K562 (cell line): ENCODE measurements around the gene EXOC6. TPM values are rescaled to one million over a fixed set of nuclear protein-coding genes. Genes with fewer than 3 reads are reported as not detected.

Experiments used
- ATAC-seq: fragments of 200-7000 bp; cut with Tn5 transposase; 3 replicates; pipeline ENCODE4 v1.9.1; 2020; ENCODE audit warnings: moderate library complexity
- BruUV-seq: library from RNA; stranded (reverse); fragments of 400-500 nt; replicated peaks from 2 replicates; lab custom pipeline; 2021; lab: Mats Ljungman, UMichigan
- CTCF ChIA-PET: fragments of 300-600 bp; formaldehyde crosslinking; extraction: SDS; loops from one replicate; lab custom pipeline; 2021; ENCODE audit warnings: low intra/inter-chr PET ratio; lab: Yijun Ruan, JAX
- POLR2A ChIA-PET: fragments of 300-600, 350-650 bp; sonication (Branson Sonifier 250); formaldehyde crosslinking; extraction: SDS; loops from one replicate; lab custom pipeline; 2021; ENCODE audit warnings: antibody characterized with exemption, inconsistent platforms; lab: Yijun Ruan, JAX
- DNase-seq, 4 experiments: peaks; one replicate each; pipeline versions ENCODE4 v3.0.0 to v3.0.0-alpha.2; 2011 to 2018; ENCODE audit warnings: low spot score in 3 of 4, mixed read lengths in 3 of 4; ENCODE audit errors: extremely low read depth in 1 of 4
- FAIRE-seq: peaks from 2 replicates; lab custom pipeline; 2011; peaks lifted over from hg19 to GRCh38; lab: Jason Lieb, UNC
- H2AFZ ChIP-seq: 2 replicates; pipeline ENCODE4 v1.6.0; 2011; ENCODE audit warnings: low read depth, low read length, control low read depth, inconsistent platforms
- H3K27ac ChIP-seq: fragments of 200-600 bp; 3 replicates; pipeline ENCODE4 v1.8.0; 2011; ENCODE audit warnings: low read depth, mild to moderate bottlenecking, control low read depth, inconsistent platforms, low read length, moderate library complexity, mixed read lengths; ENCODE audit errors: extremely low read depth
- H3K27me3 ChIP-seq, 2 experiments: fragments of 300-600 bp in 1 of 2; 2 replicates in 1 of 2; 3 replicates in 1 of 2; pipeline versions ENCODE4 v1.6.0 to v1.8.0; 2011; ENCODE audit warnings: inconsistent platforms in 2 of 2, low read length in 2 of 2, mild to moderate bottlenecking in 1 of 2, mixed read lengths in 1 of 2, moderate library complexity in 1 of 2; ENCODE audit not compliant: control insufficient read depth in 2 of 2, insufficient read depth in 2 of 2
- H3K36me3 ChIP-seq: fragments of 300-600 bp; 3 replicates; pipeline ENCODE4 v1.8.0; 2011; ENCODE audit warnings: mild to moderate bottlenecking, low read length, inconsistent platforms; ENCODE audit not compliant: control insufficient read depth, insufficient read depth
- H3K4me1 ChIP-seq, 2 experiments: fragments of 200-600 bp in 1 of 2; replicated peaks in 1 of 2; 2 replicates in 1 of 2; 3 replicates in 1 of 2; pipeline versions ENCODE4 v1.5.1 to v1.8.0; 2011; ENCODE audit warnings: inconsistent platforms in 2 of 2, low read length in 2 of 2, mild to moderate bottlenecking in 1 of 2, mixed read lengths in 1 of 2, moderate library complexity in 1 of 2; ENCODE audit not compliant: control insufficient read depth in 2 of 2, insufficient read depth in 2 of 2
- H3K4me2 ChIP-seq: 2 replicates; pipeline ENCODE4 v1.6.1; 2011; ENCODE audit warnings: low read length, control low read depth, inconsistent platforms, mixed read lengths; ENCODE audit not compliant: insufficient read depth
- H3K4me3 ChIP-seq: fragments of 200-600 bp; sonication (generic), shearing (Covaris generic); 2 replicates; pipeline ENCODE4 v1.5.1; 2016; ENCODE audit warnings: control low read depth, inconsistent platforms
- H3K79me2 ChIP-seq: fragments of 200-600 bp; 3 replicates; pipeline ENCODE4 v1.8.0; 2011; ENCODE audit warnings: low read length, inconsistent platforms; ENCODE audit not compliant: control insufficient read depth, insufficient read depth
- H3K9ac ChIP-seq, 2 experiments: 2 replicates each; pipeline versions ENCODE4 v1.6.0 to v1.6.1; 2011; ENCODE audit warnings: low read depth in 2 of 2, low read length in 2 of 2, control low read depth in 1 of 2, inconsistent platforms in 1 of 2, mild to moderate bottlenecking in 1 of 2, mixed read lengths in 1 of 2; ENCODE audit not compliant: insufficient read depth in 1 of 2
- H3K9me1 ChIP-seq: one replicate; pipeline ENCODE4 v1.6.0; 2011; ENCODE audit warnings: inconsistent platforms, mild to moderate bottlenecking, low read length, moderate library complexity; ENCODE audit not compliant: control insufficient read depth, insufficient read depth
- H3K9me3 ChIP-seq: replicated peaks from 2 replicates; pipeline ENCODE4 v1.5.1; 2011; ENCODE audit warnings: low read depth, low read length, inconsistent platforms; ENCODE audit not compliant: control insufficient read depth, insufficient read depth
- H4K20me1 ChIP-seq: replicated peaks from 2 replicates; pipeline ENCODE4 v1.6.1; 2011; ENCODE audit warnings: low read length, inconsistent platforms, mixed read lengths; ENCODE audit not compliant: control insufficient read depth, insufficient read depth
- JUNB ChIP-seq: fragments of 450-650 bp; formaldehyde crosslinking; conservative IDR thresholded peaks from 2 replicates; pipeline ENCODE4 v1.4.0; 2020; ENCODE audit warnings: mild to moderate bottlenecking
- NCOA4 ChIP-seq: fragments of 450-650 bp; IDR thresholded peaks from 2 replicates; pipeline ENCODE4 v1.6.1; 2018; ENCODE audit warnings: mild to moderate bottlenecking; ENCODE audit not compliant: partially characterized antibody
- NR2C1 ChIP-seq, 2 experiments: fragments of 450-650 bp; IDR thresholded peaks; 2 replicates each; pipeline ENCODE4 v1.6.1; 2017; ENCODE audit warnings: mild to moderate bottlenecking in 2 of 2, antibody characterized with exemption in 1 of 2, inconsistent platforms in 1 of 2, missing compliant biosample characterization in 1 of 2, missing genetic modification characterization in 1 of 2
- PHF21A ChIP-seq: fragments of 450-650 bp; IDR thresholded peaks from 2 replicates; pipeline ENCODE4 v1.6.1; 2017; ENCODE audit warnings: low read depth, borderline replicate concordance
- RFX7 ChIP-seq: fragments of 250-450 bp; sonication (Bioruptor Pico); IDR thresholded peaks from 2 replicates; pipeline ENCODE4 v1.5.1; 2021; ENCODE audit warnings: mild to moderate bottlenecking
- ZZZ3 ChIP-seq: fragments of 450-650 bp; IDR thresholded peaks from 2 replicates; pipeline ENCODE4 v1.6.1; 2016; ENCODE audit warnings: antibody characterized with exemption, mild to moderate bottlenecking, moderate library complexity
- WGBS: fragments of 100-300 bp; shearing (Covaris generic); methylation state at CpG from one replicate; pipeline ENCODE4 v1.1.6; 2016; ENCODE audit warnings: low coverage, mixed read lengths; ENCODE audit not compliant: insufficient coverage; ENCODE audit errors: missing lambda C conversion rate; 5-methylcytosine and 5-hydroxymethylcytosine counted together
- in situ Hi-C: fragments of 300-500 bp; cut with MboI; formaldehyde crosslinking; loops from 4 replicates; pipeline ENCODE4 v1.15.0; 2018; ENCODE audit warnings: inconsistent platforms, mixed read lengths
- intact Hi-C: fragments of 100-400 bp; cut with micrococcal nuclease; formaldehyde crosslinking; loops from 2 replicates; pipeline ENCODE4 v1.14.2; 2022
- polyA plus RNA-seq, 8 experiments: library from polyadenylated mRNA; depleted of rRNA in 4 of 8; stranded (reverse) in 5 of 8; unstranded in 3 of 8; fragments of >200 nt; fragmentation: Nextera tagmentation in 2 of 8; fragmentation: Illumina TruSeq in 1 of 8; extraction: Ambion mirVana in 2 of 8; extraction: Trizol in 1 of 8; gene quantifications; 2 replicates each; pipeline versions ENCODE4 v1.2.1 to v1.2.3, GENCODE V29; 2011 to 2014; ENCODE audit warnings: inconsistent platforms in 1 of 8, missing spikeins in 1 of 8
- total RNA-seq, 7 experiments: library from RNA; depleted of rRNA in 6 of 7; stranded (reverse); fragments of >200 nt in 6 of 7; fragmentation: Illumina TruSeq in 2 of 7; extraction: Trizol in 2 of 7; gene quantifications; 2 replicates each; pipeline versions ENCODE4 v1.2.1 to v1.2.3, GENCODE V29; 2011 to 2021; ENCODE audit warnings: low replicate concordance in 1 of 7
- TF ChIP-seq, protein P1 (sequence below): fragments of 250-450 bp; sonication (Bioruptor Pico); IDR thresholded peaks from 2 replicates; pipeline ENCODE4 v1.5.0; 2021; ENCODE audit warnings: mild to moderate bottlenecking, moderate library complexity
- TF ChIP-seq, protein P2 (sequence below): fragments of 250-450 bp; sonication (Bioruptor Pico); IDR thresholded peaks from 2 replicates; pipeline ENCODE4 v1.5.0; 2021
- TF ChIP-seq, protein P3 (sequence below): fragments of 450-650 bp; IDR thresholded peaks from 2 replicates; pipeline ENCODE4 v1.6.1; 2016; ENCODE audit warnings: mild to moderate bottlenecking

The EXOC6 gene
- total and polyA plus RNA-seq, 9 of the 15 experiments (the other 6 are each of a cell fraction or from before 2014, with no cell fraction given): 13.9 to 42.8 (median 24.9) TPM

DNA sequence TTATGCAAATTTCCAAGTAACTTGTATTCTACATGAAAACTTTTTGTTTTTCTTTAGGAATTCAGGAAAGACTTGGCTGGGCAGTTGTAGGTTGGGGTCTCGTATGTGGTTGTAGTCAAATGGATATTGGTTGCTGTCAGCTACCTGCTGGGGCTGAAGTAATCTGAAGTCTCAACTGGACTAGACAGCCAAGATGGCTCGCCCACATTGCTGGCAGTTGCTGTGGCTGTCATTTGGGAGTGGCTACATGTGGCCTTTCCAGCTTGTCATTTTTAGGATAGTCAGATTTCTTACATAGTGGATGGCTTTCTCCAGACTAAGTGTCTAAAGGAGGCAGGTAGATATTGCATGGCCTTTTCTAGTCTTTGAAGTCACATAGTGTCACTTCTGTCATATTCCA, 32.6 kb downstream of the EXOC6 start:
- no peak for TF ChIP-seq ZZZ3
- no peak for TF ChIP-seq JUNB (CRISPR knock-in tag)
- TF ChIP-seq, protein P1, sequence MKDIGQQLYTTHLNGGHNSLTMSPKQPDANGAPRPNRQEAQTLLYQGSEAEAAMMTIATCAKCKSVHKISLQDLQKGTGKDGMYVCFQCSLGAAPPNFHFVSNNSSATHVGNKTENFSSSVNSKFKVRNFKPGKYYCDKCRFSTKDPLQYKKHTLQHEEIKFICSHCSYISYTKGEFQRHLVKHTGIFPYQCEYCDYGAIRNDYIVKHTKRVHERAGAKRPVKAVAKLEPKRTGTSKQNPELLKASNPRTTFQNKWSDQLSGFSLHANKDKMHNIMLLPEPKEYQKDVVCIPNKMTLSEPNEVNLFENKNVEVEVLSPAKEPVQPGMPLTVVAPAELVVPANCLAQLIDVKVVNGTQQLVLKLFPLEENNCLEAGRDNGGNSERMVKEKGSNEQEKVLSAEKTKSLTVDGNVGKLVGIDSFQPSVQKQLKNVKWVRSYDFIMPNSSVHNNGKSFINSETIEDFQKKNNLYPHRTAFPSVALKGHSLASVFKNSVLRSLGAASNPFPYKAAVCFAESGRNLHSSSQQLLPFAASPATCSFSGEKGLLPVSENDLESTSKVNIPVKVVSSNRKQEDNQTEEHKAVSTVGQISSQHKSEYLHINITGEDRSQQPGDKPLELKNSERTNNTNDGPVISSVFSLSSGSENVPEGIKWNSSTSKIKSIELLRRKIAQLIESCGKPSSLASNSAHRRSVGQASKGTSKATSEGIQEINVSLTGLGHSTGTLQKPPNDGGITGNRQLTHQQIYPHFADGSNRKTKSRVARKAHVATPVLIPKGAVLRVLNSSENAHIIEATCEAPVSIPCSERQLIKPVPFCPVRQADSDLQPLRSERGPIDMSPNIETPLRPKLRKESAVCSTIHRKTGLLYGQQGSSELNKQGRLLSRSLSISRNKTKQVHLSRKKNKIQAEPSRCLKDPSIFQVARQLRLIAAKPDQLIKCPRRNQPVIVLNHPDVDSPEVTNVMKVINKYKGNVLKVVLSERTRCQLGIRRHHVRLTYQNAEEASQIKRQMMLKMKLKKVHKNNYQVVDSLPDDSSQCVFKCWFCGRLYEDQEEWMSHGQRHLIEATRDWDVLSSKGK: no peak
- TF ChIP-seq PHF21A: no peak
- TF ChIP-seq, protein P2, sequence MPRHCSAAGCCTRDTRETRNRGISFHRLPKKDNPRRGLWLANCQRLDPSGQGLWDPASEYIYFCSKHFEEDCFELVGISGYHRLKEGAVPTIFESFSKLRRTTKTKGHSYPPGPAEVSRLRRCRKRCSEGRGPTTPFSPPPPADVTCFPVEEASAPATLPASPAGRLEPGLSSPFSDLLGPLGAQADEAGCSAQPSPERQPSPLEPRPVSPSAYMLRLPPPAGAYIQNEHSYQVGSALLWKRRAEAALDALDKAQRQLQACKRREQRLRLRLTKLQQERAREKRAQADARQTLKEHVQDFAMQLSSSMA (CRISPR knock-in tag): no peak
- TF ChIP-seq RFX7 (CRISPR knock-in tag): no peak
- no peak for TF ChIP-seq NCOA4
- TF ChIP-seq, protein P3, sequence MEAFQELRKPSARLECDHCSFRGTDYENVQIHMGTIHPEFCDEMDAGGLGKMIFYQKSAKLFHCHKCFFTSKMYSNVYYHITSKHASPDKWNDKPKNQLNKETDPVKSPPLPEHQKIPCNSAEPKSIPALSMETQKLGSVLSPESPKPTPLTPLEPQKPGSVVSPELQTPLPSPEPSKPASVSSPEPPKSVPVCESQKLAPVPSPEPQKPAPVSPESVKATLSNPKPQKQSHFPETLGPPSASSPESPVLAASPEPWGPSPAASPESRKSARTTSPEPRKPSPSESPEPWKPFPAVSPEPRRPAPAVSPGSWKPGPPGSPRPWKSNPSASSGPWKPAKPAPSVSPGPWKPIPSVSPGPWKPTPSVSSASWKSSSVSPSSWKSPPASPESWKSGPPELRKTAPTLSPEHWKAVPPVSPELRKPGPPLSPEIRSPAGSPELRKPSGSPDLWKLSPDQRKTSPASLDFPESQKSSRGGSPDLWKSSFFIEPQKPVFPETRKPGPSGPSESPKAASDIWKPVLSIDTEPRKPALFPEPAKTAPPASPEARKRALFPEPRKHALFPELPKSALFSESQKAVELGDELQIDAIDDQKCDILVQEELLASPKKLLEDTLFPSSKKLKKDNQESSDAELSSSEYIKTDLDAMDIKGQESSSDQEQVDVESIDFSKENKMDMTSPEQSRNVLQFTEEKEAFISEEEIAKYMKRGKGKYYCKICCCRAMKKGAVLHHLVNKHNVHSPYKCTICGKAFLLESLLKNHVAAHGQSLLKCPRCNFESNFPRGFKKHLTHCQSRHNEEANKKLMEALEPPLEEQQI: no peak
- TF ChIP-seq NR2C1 (IDR thresholded peaks at IDR 0.05): no peak
- no peak for TF ChIP-seq NR2C1 (tag; IDR thresholded peaks at IDR 0.05)
- TF ChIP-seq, all 486 proteins: peak for 0
- peaks cover 93% of the 10 kb centered on the region for H3K79me2 ChIP-seq
- H3K9ac ChIP-seq: no peak overlapping the region; a peak in 1 of 4 replicates

More for the DNA sequence above, 32.6 kb downstream of the EXOC6 start:
- H3K4me2 ChIP-seq: no peak overlapping the region
- H3K36me3 ChIP-seq: 0 out of 3 replicates have a peak, but pooled peaks cover 3% of the 10 kb centered on the region
- H2AFZ ChIP-seq: no peak overlapping the region
- CTCF ChIA-PET: interaction anchor here (1.2 to 1.8 kb wide), 3 partner anchors 38 to 364 kb away, joined by 3 to 6 read pairs (median 6); no protein-coding TSS in a partner anchor
- 64% methylated on average over 2 of the region's 2 CpGs for WGBS
- H3K4me3 ChIP-seq: no peak overlapping the region
- H3K27me3 ChIP-seq: no peaks in the 10 kb centered on the region
- in situ Hi-C loops (no loop called here), intact Hi-C loops (loop anchor here (1.0 to 10.0 kb wide), 6 partner anchors 38 to 474 kb away; partner anchors contain the start of gene KIF11)
- H3K9me3 ChIP-seq: peaks cover 3% of the 10 kb centered on the region; the same call in 1 of the 2 replicates
- no peak for DNase-seq
- H3K27ac ChIP-seq: no peak overlapping the region
- no peak for FAIRE-seq
- H4K20me1 ChIP-seq: no peaks in the 10 kb centered on the region; the same call in 1 of the 2 replicates
- peak; percentile 31; the same call in 1 of the 3 replicates for ATAC-seq
- no TSS peak for BruUV-seq
- H3K4me1 ChIP-seq: peaks cover 0 to 16% of the 10 kb centered on the region in 2 experiments; a peak in 3 of 5 replicates
- no peaks in the 10 kb centered on the region for H3K9me1 ChIP-seq
- POLR2A ChIA-PET: no interaction called here
